Right lobe of liver (tissue), 6 donors: ENCODE data around the gene STAP2. TPM values are rescaled to one million over a fixed set of nuclear protein-coding genes. Genes with fewer than 3 reads are reported as not detected.

Source experiments
- ATAC-seq, 4 donors: fragments of 200-7000 bp; cut with Tn5 transposase; one replicate each; pipeline ENCODE4 v1.9.1; 2020; ENCODE audit warnings: mild to moderate bottlenecking in 4 of 4, moderate library complexity in 4 of 4
- DNase-seq, 3 donors: peaks; one replicate each; pipeline ENCODE4 v3.0.0-alpha.2; 2020
- H3K27ac ChIP-seq, 3 donors: fragments of 200-600 bp; one replicate each; pipeline ENCODE4 v1.8.0; 2022
- H3K27me3 ChIP-seq, 2 donors: fragments of 200-600 bp; one replicate each; pipeline ENCODE4 v1.8.0; 2022
- H3K36me3 ChIP-seq, 4 donors: fragments of 200-600 bp; sonication (generic) in 1 of 4; one replicate each; pipeline versions ENCODE4 v1.5.1 to v1.8.0; 2017 to 2022; ENCODE audit warnings: control low read depth in 1 of 4
- H3K4me1 ChIP-seq, 4 donors: fragments of 200-600 bp; sonication (generic) in 1 of 4; one replicate each; pipeline versions ENCODE4 v1.5.1 to v1.8.0; 2017 to 2022; ENCODE audit warnings: control low read depth in 1 of 4
- H3K4me3 ChIP-seq, 3 donors: fragments of 200-600 bp; one replicate each; pipeline ENCODE4 v1.8.0; 2022
- H3K9me3 ChIP-seq, 4 donors: fragments of 200-600 bp; sonication (generic) in 1 of 4; one replicate each; pipeline versions ENCODE4 v1.5.1 to v1.8.0; 2017 to 2022; ENCODE audit warnings: control low read depth in 1 of 4
- CTCF ChIP-seq, 4 donors: fragments of 200-600 bp in 3 of 4; fragments of 450-650 bp in 1 of 4; IDR thresholded peaks; one replicate each; pipeline versions ENCODE4 v1.5.1 to v1.8.0; 2016 to 2022; ENCODE audit warnings: antibody characterized with exemption in 4 of 4, mild to moderate bottlenecking in 2 of 4
- POLR2A ChIP-seq: fragments of 450-650 bp; IDR thresholded peaks from one replicate; pipeline ENCODE4 v1.6.1; 2017; ENCODE audit warnings: antibody characterized with exemption, mild to moderate bottlenecking
- WGBS: methylation state at CpG from one replicate; pipeline ENCODE4 v1.1.6; 2018; ENCODE audit warnings: low coverage, low lambda C conversion rate; ENCODE audit not compliant: insufficient coverage; ENCODE audit errors: missing lambda C conversion rate; 5-methylcytosine and 5-hydroxymethylcytosine counted together
- intact Hi-C, 2 donors: fragments of 100-400 bp; cut with DNase I; formaldehyde crosslinking; loops; one replicate each; pipeline versions ENCODE4 v1.11.2 to v1.14.1; 2022
- total RNA-seq, 6 experiments: library from RNA; depleted of rRNA in 2 of 6; stranded (reverse); fragments of >200 nt in 2 of 6; fragmentation: NEBNext Ultra II Directional in 3 of 6; extraction: Animal tissue kit (Norgen Biotek cat#: 25700) in 3 of 6; gene quantifications; one replicate each; pipeline versions ENCODE4 v1.1.0 to v1.2.4, GENCODE V29; 2016 to 2023
- donor health status: DM: no; HTN: yes; CAD: no.
- donor health status: DM: no; HTN: no; CAD: no.
- donor health status: DM: no; HTN: no; CAD: no.
- donor health status: DM: no; HTN: yes; CAD: no.
- donor health status: DM: no; HTN: yes; CAD: no.

Gene STAP2
- total RNA-seq, 6 experiments from 2014 or later = 21.4 to 51.5 (median 43.0) TPM

DNA sequence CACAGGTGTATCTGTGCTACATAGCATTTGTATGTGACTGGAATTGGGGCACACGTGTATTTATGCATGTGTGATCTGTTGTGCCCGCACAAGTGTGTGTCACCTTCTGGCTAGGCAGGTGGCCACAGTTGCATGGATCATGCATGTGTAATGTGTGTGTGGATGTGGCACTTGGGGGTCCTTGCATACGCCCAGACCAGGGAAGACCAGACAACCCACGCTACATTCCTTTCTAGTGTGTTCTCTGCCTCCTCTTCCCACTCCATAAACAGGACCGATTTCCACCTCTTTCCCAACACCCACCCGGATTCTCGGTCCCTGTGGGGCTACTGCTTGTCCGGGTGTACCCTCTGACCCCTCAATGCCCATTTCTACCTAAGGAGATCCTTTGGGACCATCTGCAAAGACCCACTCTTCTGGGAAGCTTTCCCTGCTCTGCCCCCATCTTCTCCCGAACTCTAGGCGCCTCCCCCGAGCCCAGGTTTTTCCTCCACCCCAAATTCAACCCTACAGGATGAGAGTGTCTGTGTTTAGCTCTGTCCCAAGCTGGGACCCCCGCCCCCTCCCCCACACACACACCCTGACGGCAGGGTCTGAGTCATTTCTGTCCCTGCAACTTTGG lies 12.3 kb downstream of the STAP2 start:
- H3K4me3 ChIP-seq = no peak overlapping the region
- H3K4me1 ChIP-seq = no peaks in the 10 kb centered on the region
- 54% methylated on average over 10 of the region's 13 CpGs for WGBS
- H3K9me3 ChIP-seq = no peaks in the 10 kb centered on the region
- H3K27ac ChIP-seq = no peak overlapping the region
- no peak for DNase-seq
- no peaks in the 10 kb centered on the region for H3K27me3 ChIP-seq
- ATAC-seq = no peak
- intact Hi-C loops = no loop called here
- TF ChIP-seq POLR2A (no peak), CTCF (IDR thresholded peaks at IDR 0.05) (no peak)
- H3K36me3 ChIP-seq = peaks cover 0 to 5% (median 0%) of the 10 kb centered on the region in 4 donors

- H3K9me3 ChIP-seq = no peaks in the 10 kb centered on the region
- DNase-seq = no peak
- no peak overlapping the region for H3K27ac ChIP-seq
- H3K27me3 ChIP-seq = no peaks in the 10 kb centered on the region
- TF ChIP-seq CTCF (IDR thresholded peaks at IDR 0.05) = no peak
- no peak for ATAC-seq
- no peaks in the 10 kb centered on the region for H3K36me3 ChIP-seq
- H3K4me3 ChIP-seq = no peak overlapping the region
- 100% methylated on average over 2 of the region's 12 CpGs for WGBS
- intact Hi-C loops = no loop called here
- H3K4me1 ChIP-seq = no peaks in the 10 kb centered on the region
Observed at GRCh38 chr19:4324228-4324627, 14.4 kb downstream of the STAP2 start.

- no peaks in the 10 kb centered on the region for H3K9me3 ChIP-seq
- DNase-seq (no peak), ATAC-seq (no peak)
- H3K4me1 ChIP-seq = no peaks in the 10 kb centered on the region
- no peak overlapping the region for H3K27ac ChIP-seq
- intact Hi-C loops = no loop called here
- no peak overlapping the region for H3K4me3 ChIP-seq
- no CpG with 5 or more reads among the region's 9 CpGs for WGBS
- TF ChIP-seq POLR2A = no peak
- TF ChIP-seq CTCF (IDR thresholded peaks at IDR 0.05) = no peak
- no peaks in the 10 kb centered on the region for H3K27me3 ChIP-seq
- H3K36me3 ChIP-seq = no peaks in the 10 kb centered on the region
Observed at GRCh38 chr19:4323692-4324091, 14.9 kb downstream of the STAP2 start.

- no peak for TF ChIP-seq POLR2A
- no peak for TF ChIP-seq CTCF (IDR thresholded peaks at IDR 0.05)
- H3K9me3 ChIP-seq = no peaks in the 10 kb centered on the region
- no peaks in the 10 kb centered on the region for H3K27me3 ChIP-seq
- no peaks in the 10 kb centered on the region for H3K36me3 ChIP-seq
- H3K27ac ChIP-seq = no peak overlapping the region
- WGBS = 58% methylated on average over 6 of the region's 37 CpGs
- DNase-seq = peak in 1 of 3 donors; percentile 38
- ATAC-seq = peak; percentile 10 to 63 (median 43)
- H3K4me3 ChIP-seq = no peak overlapping the region
- no peaks in the 10 kb centered on the region for H3K4me1 ChIP-seq
- intact Hi-C loops = no loop called here
Observed at GRCh38 chr19:4322942-4323665, 15.5 kb downstream of the STAP2 start.
